ENCODE results near the gene PDIA6.

DNA sequence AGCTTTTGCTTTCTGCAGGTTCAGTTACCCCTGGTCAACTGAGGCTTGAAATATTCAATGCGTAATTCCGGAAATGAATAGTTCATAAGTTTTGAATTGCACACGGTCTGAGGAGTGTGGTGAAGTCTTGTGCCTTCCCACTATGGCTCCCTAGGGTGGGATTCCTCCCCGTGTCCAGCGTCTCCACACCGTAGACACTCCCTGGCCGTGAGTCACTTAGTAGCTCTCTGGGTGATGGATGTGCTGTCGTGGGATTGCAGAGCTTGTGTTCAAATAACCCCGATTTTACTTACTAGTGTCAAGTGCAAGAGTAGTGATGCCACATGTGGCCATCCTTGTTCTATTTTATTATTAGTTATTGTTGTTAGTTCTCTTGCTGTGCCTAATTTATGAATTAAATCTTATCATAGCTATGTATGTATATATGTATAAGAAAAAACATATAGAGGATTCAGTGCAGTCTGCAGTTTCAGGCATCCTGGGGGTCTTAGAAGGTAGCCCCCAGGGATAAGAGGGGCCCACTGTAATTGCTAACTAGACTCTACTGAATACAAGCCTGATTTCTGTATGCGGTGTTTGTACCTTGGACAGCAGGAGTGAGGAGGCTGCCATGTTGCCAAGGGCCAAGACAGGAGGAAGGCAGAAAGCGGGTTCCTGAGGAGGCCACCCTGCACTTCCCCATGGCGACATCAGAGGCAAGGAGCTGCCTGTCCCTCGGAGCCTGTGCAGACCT lies 47.7 kb upstream of the PDIA6 start:
- no peak for TF ChIP-seq CTCF (IDR thresholded peaks at IDR 0.05)
- no peak for TF ChIP-seq ZFX (IDR thresholded peaks at IDR 0.05; ENCODE audit: borderline replicate concordance)

Measured in 22Rv1 (cell line).